GM12865 (cell line): Measurements from ENCODE around the gene PANK1.
"Not testable (repeated sequence)": the region's sequence is repeated elsewhere in the genome, so short reads cannot be mapped to it uniquely, and the experiment has no call there.

ENCODE experiments used
- DNase-seq: peaks from one replicate; pipeline ENCODE4 v3.0.0; 2010; ENCODE audit warnings: low read depth
- H3K4me3 ChIP-seq: 2 replicates; pipeline ENCODE4 v1.5.1; 2011; ENCODE audit warnings: mild to moderate bottlenecking, low read depth, low read length, control low read depth
- CTCF ChIP-seq: IDR thresholded peaks from 2 replicates; pipeline ENCODE4 v1.5.1; 2011; ENCODE audit warnings: low read length, control low read depth, low read depth, inconsistent platforms; ENCODE audit not compliant: insufficient read depth; ENCODE audit errors: missing control alignments

Gene PANK1

GRCh38 chr10:89622151-89622550 is 22.9 kb downstream of the PANK1 start:
- TF ChIP-seq CTCF: no peak
- no peak for DNase-seq
- H3K4me3 ChIP-seq: no peak overlapping the region

- no peak for TF ChIP-seq CTCF
- DNase-seq: no peak
These were observed 23.6 kb downstream of the PANK1 start for GRCh38 chr10:89621438-89621837.

GRCh38 chr10:89620296-89620695 is 24.7 kb downstream of the PANK1 start:
- not testable (repeated sequence) for DNase-seq, H3K4me3 ChIP-seq

More at GRCh38 chr10:89621438-89621837, 23.6 kb downstream of the PANK1 start:
- no peak overlapping the region for H3K4me3 ChIP-seq

GRCh38 chr10:89615824-89616223 is 29.2 kb downstream of the PANK1 start:
- TF ChIP-seq CTCF: no peak
- no peak overlapping the region for H3K4me3 ChIP-seq
- no peak for DNase-seq

- no peak for DNase-seq
- no peak overlapping the region for H3K4me3 ChIP-seq
- TF ChIP-seq CTCF: no peak
These were observed 29.9 kb downstream of the PANK1 start for GRCh38 chr10:89615112-89615511.

- no peak for DNase-seq
- H3K4me3 ChIP-seq: no peak overlapping the region
- TF ChIP-seq CTCF: no peak
These were observed 31.5 kb downstream of the PANK1 start for GRCh38 chr10:89613582-89613981.

DNA sequence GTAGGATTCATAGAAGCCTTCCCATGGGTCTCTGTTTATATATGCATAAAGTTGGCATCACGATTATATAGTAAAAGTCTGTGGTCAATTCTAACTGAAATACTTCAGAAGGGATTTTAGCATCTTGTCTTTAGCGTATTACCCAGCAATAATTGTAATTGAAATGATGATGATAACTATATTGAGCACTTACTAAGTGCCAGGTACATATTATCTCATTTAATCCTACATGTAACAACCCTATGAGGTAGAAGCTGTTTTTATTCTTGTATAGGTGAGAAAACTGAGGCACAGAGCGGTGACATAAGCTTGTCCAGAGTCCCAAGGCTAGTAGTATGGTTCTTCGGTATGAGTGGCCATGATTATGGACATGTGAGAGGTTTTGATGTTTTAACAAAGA is 33.8 kb downstream of the PANK1 start:
- no peak overlapping the region for H3K4me3 ChIP-seq
- no peak for DNase-seq
- TF ChIP-seq CTCF: no peak
